Pancreas (tissue), 10 donors: ENCODE results near the gene POU6F2. TPM values are rescaled to one million over a fixed set of nuclear protein-coding genes. Genes with fewer than 3 reads are reported as not detected.

Experiments used
- ATAC-seq, 4 donors: fragments of 200-7000 bp; cut with Tn5 transposase; one replicate each; pipeline versions ENCODE4 v1.8.0 to v1.9.1; 2020; ENCODE audit warnings: mild to moderate bottlenecking in 4 of 4, moderate library complexity in 4 of 4
- DNase-seq, 6 donors: peaks; one replicate each; pipeline ENCODE4 v3.0.0-alpha.2; 2020
- FAIRE-seq: peaks from 2 replicates; lab custom pipeline; 2012; peaks lifted over from hg19 to GRCh38; lab: Jason Lieb, UNC
- H3K27ac ChIP-seq, 4 donors: fragments of 200-600 bp; sonication (generic); 1 replicate in 3 of 4; 2 replicates in 1 of 4; pipeline versions ENCODE4 v1.5.0 to v1.8.0; 2020
- H3K27me3 ChIP-seq, 4 donors: fragments of 200-600 bp; one replicate each; pipeline ENCODE4 v1.8.0; 2021
- H3K36me3 ChIP-seq, 3 donors: fragments of 200-600 bp; sonication (generic) in 1 of 3; one replicate each; pipeline versions ENCODE4 v1.5.0 to v1.8.0; 2020 to 2021
- H3K4me1 ChIP-seq, 3 donors: fragments of 200-600 bp; one replicate each; pipeline ENCODE4 v1.8.0; 2021
- H3K4me3 ChIP-seq, 4 donors: fragments of 200-600 bp; sonication (generic) in 2 of 4; one replicate each; pipeline versions ENCODE4 v1.5.0 to v1.8.0; 2020 to 2021
- H3K9me3 ChIP-seq, 4 donors: fragments of 200-600 bp; one replicate each; pipeline ENCODE4 v1.8.0; 2021
- WGBS, 2 donors: extraction: QIAGEN DNeasy Blood & Tissue Kit; methylation state at CpG; one replicate each; pipeline ENCODE4 v1.1.7; 2013; 5-methylcytosine and 5-hydroxymethylcytosine counted together
- intact Hi-C, 3 donors: fragments of 100-400 bp; cut with DNase I; formaldehyde crosslinking; loops; one replicate each; pipeline versions ENCODE4 v1.11.1 to v1.14.2; 2022
- polyA plus RNA-seq, 2 donors: library from polyadenylated mRNA; stranded (reverse); fragments of 200-250 nt; gene quantifications; one replicate each; pipeline ENCODE4 v1.2.3, GENCODE V29; 2013
- total RNA-seq, 6 donors: library from RNA; stranded (reverse); fragmentation: NEBNext Ultra II Directional in 4 of 6; extraction: Animal tissue kit (Norgen Biotek cat#: 25700) in 4 of 6; gene quantifications; one replicate each; pipeline versions ENCODE4 v1.2.1 to v1.2.4, GENCODE V29; 2021 to 2023
- TF ChIP-seq, protein P1 (sequence below), 4 donors: fragments of 200-600 bp; sonication (generic) in 3 of 4; IDR thresholded peaks; one replicate each; pipeline versions ENCODE4 v1.5.0 to v1.8.0; 2021; ENCODE audit warnings: antibody characterized with exemption in 4 of 4
- donor health status: healthy with polysubstance abuse.
- donor health status: DM: no; HTN: no; CAD: no; lungs with moderate emphysema.
- donor health status: DM: no; HTN: no; CAD: no.
- donor health status: control.
- donor health status: control.
- donor health status: Bipolar disorder and iron deficiency.
- donor health status: DM: yes; HTN: yes; CAD: no.
- donor health status: DM: no; HTN: no; CAD: no.
- donor health status: DM: no; HTN: no; CAD: no.
- donor health status: DM: yes; HTN: yes; CAD: no.

POU6F2 gene
- total and polyA plus RNA-seq, 8 donors, result 1.3 to 4.2 (median 2.4) TPM

DNA sequence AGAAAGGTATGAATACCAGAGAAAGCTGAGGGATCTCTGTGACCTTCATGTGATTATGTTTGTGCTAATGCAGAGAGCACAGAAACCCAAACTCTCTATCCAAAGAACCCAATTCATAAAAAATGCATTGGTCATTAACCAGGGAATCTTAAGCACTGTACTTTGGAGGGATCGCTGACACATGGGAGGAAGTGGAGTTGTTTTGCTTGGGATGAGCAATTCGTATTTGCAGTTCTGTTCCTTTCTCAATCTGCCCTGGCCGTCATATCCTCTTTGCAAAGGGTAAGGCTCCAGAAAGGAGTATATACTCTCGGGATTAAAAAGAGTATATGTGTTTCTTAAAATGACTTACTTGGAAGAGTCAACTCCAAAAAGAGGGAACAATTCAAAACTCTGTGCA lies 221.3 kb downstream of the POU6F2 start:
- Histone ChIP-seq H3K36me3 (no peaks in the 10 kb centered on the region), H3K4me1 (no peaks in the 10 kb centered on the region), H3K27ac (no peak overlapping the region), H3K4me3 (no peak overlapping the region), H3K27me3 (no peaks in the 10 kb centered on the region), H3K9me3 (no peaks in the 10 kb centered on the region)
- TF ChIP-seq, protein P1, sequence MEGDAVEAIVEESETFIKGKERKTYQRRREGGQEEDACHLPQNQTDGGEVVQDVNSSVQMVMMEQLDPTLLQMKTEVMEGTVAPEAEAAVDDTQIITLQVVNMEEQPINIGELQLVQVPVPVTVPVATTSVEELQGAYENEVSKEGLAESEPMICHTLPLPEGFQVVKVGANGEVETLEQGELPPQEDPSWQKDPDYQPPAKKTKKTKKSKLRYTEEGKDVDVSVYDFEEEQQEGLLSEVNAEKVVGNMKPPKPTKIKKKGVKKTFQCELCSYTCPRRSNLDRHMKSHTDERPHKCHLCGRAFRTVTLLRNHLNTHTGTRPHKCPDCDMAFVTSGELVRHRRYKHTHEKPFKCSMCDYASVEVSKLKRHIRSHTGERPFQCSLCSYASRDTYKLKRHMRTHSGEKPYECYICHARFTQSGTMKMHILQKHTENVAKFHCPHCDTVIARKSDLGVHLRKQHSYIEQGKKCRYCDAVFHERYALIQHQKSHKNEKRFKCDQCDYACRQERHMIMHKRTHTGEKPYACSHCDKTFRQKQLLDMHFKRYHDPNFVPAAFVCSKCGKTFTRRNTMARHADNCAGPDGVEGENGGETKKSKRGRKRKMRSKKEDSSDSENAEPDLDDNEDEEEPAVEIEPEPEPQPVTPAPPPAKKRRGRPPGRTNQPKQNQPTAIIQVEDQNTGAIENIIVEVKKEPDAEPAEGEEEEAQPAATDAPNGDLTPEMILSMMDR (IDR thresholded peaks at IDR 0.05), result no peak
- ATAC-seq, result no peak
- DNase-seq, result no peak
- no peak for FAIRE-seq
- WGBS, 2 donors, result 56 to 73% methylated on average over 4 of the region's 4 CpGs
- intact Hi-C loops, result no loop called here

DNA sequence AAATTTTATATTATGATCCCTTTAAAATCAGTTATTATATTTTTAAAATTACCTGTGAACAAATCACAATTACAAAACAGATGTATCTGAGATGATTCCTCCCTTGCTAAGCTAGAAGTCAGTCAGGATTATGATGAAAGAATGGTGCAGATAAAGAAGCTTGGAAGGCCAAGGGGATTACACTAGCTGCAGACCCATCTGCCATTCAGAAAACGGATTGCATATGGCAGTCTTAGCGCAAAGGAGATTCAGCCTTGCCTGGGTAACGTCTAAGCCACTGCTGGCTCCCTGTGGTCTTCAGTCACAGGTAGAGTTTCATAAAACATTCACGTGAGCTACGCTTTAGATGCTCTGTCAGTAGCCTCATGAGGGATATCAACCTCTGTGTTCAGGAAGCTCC lies 222.2 kb downstream of the POU6F2 start:
- H3K9me3 ChIP-seq, result no peaks in the 10 kb centered on the region
- no peak overlapping the region for H3K27ac ChIP-seq
- no peak for ATAC-seq
- intact Hi-C loops, result no loop called here
- no peak for FAIRE-seq
- TF ChIP-seq, protein P1 (IDR thresholded peaks at IDR 0.05), result no peak
- 73 to 78% methylated on average over 5 of the region's 5 CpGs for WGBS, 2 donors
- no peaks in the 10 kb centered on the region for H3K36me3 ChIP-seq
- H3K27me3 ChIP-seq, result no peaks in the 10 kb centered on the region
- DNase-seq, result no peak
- no peaks in the 10 kb centered on the region for H3K4me1 ChIP-seq
- no peak overlapping the region for H3K4me3 ChIP-seq

DNA sequence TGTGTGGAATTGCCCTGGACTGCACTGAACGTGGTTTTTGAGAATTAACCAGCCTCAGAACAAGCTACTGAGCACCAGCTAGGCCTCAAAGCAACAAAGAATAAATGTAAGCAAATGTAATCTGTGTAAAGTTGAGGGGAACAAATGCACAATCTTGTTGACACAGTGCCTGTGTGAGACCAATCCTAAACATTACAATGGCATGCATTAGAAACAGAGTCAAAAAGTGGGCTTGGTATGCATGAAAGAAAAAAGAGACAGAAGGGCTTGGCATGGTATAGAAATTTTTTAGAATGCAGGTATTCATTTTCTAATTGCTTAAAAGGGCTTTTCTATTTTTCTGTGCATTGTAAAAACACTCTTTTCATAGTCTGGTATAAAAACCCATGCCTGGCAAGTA lies 224.3 kb downstream of the POU6F2 start:
- intact Hi-C loops, result no loop called here
- Histone ChIP-seq H3K4me3 (no peak overlapping the region), H3K27ac (no peak overlapping the region), H3K27me3 (no peaks in the 10 kb centered on the region), H3K36me3 (no peaks in the 10 kb centered on the region), H3K4me1 (no peaks in the 10 kb centered on the region), H3K9me3 (no peaks in the 10 kb centered on the region)
- no peak for ATAC-seq
- DNase-seq, result no peak
- TF ChIP-seq, protein P1 (IDR thresholded peaks at IDR 0.05), result no peak
- WGBS, 2 donors, result 45 to 46% methylated on average over 1 of the region's 1 CpG
- FAIRE-seq, result no peak

DNA sequence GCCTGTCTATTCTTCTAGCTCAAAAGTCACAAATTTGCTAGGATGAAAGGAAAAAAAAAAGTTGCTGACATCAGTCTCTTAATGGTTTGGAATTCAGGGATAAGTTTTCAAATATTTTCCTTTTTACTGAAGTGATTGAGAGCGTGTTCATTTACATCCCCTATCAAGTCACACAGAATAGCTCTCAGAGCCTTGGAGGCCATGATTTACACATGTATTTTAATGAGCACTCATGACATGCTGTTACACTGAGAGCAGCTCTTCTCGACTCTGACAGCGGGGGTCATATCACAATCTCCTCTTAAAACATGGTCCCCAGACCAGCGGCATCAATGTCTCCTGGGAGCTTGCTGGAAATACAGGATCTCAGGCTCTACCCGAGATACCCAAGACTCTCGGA lies 232.7 kb downstream of the POU6F2 start:
- Histone ChIP-seq H3K9me3 (no peaks in the 10 kb centered on the region), H3K4me1 (no peaks in the 10 kb centered on the region), H3K36me3 (no peaks in the 10 kb centered on the region), H3K4me3 (no peak overlapping the region), H3K27me3 (no peaks in the 10 kb centered on the region), H3K27ac (no peak overlapping the region)
- TF ChIP-seq, protein P1 (IDR thresholded peaks at IDR 0.05), result no peak
- no peak for FAIRE-seq
- WGBS, 2 donors, result 76 to 91% methylated on average over 6 of the region's 6 CpGs
- ATAC-seq, result no peak
- intact Hi-C loops, result no loop called here
- DNase-seq, result no peak

DNA sequence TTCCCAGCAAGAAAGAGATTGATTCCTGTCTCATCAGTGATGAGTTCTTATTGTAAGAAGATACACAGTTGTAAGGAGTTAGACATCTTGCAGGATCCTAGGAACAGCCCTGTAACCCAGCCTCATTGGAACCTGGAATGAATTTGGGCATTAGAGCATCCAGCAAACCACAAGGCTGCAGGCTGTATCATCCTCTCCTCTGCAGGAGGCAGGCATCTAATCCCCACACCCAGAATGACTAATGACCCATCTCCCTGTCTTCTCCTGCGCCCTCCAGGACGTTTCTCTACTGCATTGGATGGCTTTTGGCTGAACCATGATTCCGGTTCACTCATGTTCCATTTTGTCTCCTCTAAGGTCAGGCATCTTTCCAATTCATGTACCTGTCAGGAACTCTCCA lies 233.9 kb downstream of the POU6F2 start:
- FAIRE-seq, result no peak
- intact Hi-C loops, result no loop called here
- H3K36me3 ChIP-seq, result no peaks in the 10 kb centered on the region
- ATAC-seq, result no peak
- WGBS, 2 donors, result 46 to 55% methylated on average over 3 of the region's 3 CpGs
- H3K27me3 ChIP-seq, result no peaks in the 10 kb centered on the region
- TF ChIP-seq, protein P1 (IDR thresholded peaks at IDR 0.05), result no peak
- no peak overlapping the region for H3K27ac ChIP-seq
- no peak for DNase-seq
- H3K4me1 ChIP-seq, result no peaks in the 10 kb centered on the region
- no peak overlapping the region for H3K4me3 ChIP-seq
- no peaks in the 10 kb centered on the region for H3K9me3 ChIP-seq
